AG10803 (cell line): Measurements from ENCODE around the gene SRGAP3.

Experiments
- DNase-seq: peaks from one replicate; pipeline ENCODE4 v3.0.0; 2010; ENCODE audit warnings: low read depth
- H3K4me3 ChIP-seq: 2 replicates; pipeline ENCODE4 v1.5.1; 2011; ENCODE audit warnings: mild to moderate bottlenecking, low read length, control low read depth
- TF ChIP-seq, protein P1 (sequence below): conservative IDR thresholded peaks from 2 replicates; pipeline ENCODE4 v1.5.1; 2011; ENCODE audit warnings: mild to moderate bottlenecking, low read length, control low read depth, inconsistent platforms

Gene SRGAP3

DNA sequence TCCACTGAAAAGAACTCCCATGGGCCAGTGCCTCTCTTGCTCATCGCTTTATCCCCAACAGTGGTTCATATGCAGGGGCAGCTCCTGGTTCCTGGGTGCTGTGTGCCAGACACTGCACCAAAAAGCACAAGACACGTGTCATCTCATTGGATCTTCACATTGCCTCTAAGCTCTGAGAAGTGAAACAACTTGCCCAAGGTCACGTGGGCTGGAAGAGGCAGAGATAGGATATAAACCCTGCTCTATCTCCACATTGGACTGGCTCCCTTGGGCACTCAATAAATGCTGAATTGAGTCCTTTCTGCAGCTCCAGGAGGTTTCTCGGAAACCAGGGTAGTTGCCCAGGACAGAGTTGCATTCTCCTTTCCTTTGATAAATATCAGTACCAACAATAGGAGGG lies 88.1 kb downstream of the SRGAP3 start:
- TF ChIP-seq, protein P1, sequence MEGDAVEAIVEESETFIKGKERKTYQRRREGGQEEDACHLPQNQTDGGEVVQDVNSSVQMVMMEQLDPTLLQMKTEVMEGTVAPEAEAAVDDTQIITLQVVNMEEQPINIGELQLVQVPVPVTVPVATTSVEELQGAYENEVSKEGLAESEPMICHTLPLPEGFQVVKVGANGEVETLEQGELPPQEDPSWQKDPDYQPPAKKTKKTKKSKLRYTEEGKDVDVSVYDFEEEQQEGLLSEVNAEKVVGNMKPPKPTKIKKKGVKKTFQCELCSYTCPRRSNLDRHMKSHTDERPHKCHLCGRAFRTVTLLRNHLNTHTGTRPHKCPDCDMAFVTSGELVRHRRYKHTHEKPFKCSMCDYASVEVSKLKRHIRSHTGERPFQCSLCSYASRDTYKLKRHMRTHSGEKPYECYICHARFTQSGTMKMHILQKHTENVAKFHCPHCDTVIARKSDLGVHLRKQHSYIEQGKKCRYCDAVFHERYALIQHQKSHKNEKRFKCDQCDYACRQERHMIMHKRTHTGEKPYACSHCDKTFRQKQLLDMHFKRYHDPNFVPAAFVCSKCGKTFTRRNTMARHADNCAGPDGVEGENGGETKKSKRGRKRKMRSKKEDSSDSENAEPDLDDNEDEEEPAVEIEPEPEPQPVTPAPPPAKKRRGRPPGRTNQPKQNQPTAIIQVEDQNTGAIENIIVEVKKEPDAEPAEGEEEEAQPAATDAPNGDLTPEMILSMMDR: no peak
- DNase-seq: no peak
- H3K4me3 ChIP-seq: no peak overlapping the region

DNA sequence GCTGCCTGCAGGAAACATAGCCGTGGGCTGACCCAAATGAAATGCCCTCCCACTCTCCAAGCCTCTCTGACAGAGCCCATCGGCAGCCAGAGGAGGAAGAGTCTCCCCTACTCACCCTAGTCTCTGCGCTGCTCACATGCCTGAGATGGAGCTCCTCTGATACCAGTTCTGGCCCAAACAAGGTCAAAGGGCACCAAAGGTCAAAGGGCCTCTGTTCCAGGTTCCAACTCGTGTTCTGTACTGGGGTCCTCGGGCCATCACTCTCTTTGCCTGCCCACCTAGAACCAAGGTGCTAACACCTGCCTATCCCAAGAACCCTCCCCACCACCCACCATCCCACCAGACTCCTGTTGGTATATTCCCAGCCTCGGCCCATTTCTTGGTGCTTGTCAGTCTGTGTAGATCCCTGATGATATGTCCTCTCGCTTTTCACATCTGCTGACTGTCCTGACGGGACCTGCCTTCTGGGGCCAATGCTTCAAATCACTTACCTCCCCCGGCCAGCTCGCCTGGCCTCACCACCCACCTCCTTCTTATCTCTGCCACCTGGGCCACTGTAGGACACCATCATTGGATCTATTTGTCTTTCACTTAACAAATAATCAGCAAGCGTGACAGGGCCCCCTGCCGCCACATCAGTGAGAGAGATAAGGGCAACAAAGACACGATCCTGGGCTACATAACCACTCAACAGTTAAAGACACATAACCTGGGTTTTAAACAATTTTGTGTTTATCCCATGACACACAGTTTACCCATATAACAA lies 90.4 kb downstream of the SRGAP3 start:
- TF ChIP-seq, protein P1: no peak
- no peak for DNase-seq
- no peak overlapping the region for H3K4me3 ChIP-seq

DNA sequence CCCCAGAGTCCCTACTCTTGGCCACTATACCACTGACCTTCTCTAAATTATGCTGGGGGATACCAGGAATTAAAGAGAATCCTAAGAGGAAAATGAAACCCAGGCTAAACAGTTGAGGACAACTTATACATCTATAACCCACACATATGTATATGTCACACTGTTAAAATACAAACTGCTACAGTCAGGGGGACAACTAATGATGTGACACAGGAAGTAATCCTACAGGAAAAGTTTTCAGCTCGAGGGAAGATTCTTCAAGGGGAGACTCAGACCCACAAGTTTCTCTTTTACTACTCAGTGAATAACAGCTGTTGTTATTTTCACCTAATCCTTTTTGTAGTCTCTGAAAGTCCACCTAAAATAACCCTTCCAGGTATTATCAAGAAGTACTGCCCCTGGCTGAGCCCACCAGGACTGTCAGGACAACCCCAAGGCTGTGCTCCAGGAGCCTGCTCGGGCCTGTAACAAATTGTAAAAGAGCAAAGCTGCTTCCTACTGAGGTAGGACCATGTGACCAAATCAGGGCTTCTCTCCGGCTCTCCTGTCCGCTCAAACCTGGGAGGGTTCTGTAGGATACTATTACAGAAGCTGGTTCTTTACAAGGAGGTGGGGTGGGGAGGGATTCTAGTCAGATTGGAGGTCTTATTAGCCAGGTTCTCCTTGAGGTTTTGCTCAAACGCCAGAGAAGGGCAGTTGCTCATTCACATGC lies 91.6 kb downstream of the SRGAP3 start:
- no peak for DNase-seq
- TF ChIP-seq, protein P1: no peak

DNA sequence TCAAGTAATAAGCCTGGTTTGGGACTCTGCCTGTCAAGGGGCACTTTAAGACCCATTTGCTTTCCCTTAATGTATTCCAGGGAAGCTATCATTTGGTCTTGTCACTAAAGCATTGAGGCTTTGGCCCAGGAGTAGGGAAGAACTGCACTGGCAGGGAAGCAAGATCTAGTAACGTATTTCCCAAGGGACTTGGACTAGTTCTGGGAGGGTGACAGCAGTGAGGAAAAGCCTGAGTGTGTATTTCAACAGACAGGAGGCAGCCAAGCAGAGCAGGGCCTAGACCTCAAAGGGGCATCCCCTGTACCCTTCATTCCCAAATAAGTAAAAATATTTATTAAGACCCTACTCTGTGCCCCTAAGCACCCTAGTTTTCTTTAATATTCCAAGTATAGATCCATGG lies 92.8 kb downstream of the SRGAP3 start:
- no peak for DNase-seq
- no peak overlapping the region for H3K4me3 ChIP-seq
- TF ChIP-seq, protein P1: no peak

More for the DNA sequence above, 91.6 kb downstream of the SRGAP3 start:
- H3K4me3 ChIP-seq: no peak overlapping the region

DNA sequence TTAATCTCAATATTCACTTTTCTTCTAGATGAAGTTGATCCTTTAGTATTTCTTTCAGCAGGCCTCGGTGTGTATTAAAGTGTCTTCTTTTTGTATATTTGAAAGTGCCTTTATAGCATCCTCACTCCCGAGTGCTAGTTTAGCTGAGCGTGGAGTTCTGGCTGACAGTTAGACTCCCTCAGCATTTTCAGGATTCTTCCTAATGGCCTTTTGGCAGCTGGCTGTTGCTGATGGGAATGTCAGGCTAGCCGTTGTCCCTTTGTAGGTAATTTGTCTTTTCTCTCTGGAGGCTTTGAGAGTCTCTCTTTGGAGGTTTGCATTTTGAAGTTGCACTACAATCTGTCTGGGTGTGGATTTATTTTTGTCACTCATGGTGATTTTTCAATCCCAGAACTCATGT lies 94.4 kb downstream of the SRGAP3 start:
- TF ChIP-seq, protein P1: no peak
- H3K4me3 ChIP-seq: no peak overlapping the region
- DNase-seq: no peak

DNA sequence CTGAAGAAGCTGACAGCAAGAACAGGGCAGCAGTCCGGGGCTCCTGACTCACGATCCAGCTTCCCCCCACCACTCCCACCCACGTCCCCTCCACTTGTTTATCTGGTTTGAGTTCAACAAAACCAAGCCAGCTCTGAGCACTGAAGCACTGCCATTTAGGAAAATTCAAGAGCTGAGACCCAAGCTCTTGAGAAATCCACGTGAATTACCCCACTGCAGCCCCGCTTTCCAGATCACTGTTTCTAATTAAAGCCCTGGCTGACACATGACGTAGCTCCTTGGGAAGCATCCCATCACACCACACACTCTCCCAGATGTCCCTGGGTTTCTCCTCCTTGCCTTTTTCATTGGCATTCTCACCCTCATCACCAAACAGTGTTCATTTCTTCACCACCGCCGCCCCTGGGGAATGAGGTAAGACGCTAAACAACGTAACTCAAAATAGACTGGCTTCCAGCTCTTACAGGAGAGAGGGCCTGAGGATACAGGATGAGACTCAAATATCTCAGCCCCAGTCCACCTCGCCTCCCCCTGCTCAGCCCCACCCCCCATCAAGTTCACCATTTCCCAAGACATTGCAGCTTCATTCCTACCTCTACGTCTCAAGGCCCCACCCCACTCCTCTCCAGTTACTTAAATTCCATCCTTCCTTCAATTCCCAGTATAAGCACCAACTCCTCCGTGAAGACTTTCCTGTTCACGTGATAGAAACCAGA lies 95.4 kb downstream of the SRGAP3 start:
- DNase-seq: peak; percentile 91
- TF ChIP-seq, protein P1: no peak

DNA sequence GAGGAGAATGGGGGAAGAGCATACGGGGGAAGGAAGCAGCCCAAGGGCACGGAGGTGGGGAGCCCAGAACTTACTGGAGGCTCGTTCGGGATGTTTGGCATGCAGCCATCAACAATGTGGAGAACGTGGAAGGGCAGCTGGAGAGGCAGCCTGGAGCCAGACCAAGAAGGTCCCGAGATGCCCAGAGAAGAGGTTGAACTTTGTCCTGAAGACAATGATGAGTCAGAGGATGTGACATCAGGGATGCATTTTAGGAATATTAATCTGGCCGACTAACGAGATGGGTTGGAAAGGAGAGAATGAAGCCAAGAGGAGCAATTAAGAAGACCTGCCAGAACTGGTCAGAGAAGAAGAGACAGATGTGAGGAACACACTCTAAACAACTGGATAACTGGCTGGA lies 98.2 kb downstream of the SRGAP3 start:
- TF ChIP-seq, protein P1: no peak
- H3K4me3 ChIP-seq: no peak overlapping the region
- peak; percentile 18 for DNase-seq

More for the DNA sequence above, 95.4 kb downstream of the SRGAP3 start:
- no peak overlapping the region for H3K4me3 ChIP-seq
